ENCODE data around the gene DOK7. TPM values are rescaled to one million over a fixed set of nuclear protein-coding genes. Genes with fewer than 3 reads are reported as not detected.

Gene DOK7
- total RNA-seq, 1 donor from 2014 or later, result 33.5 TPM

- H3K9me3 ChIP-seq, result no peaks in the 10 kb centered on the region
These were observed 50.7 kb downstream of the DOK7 start for GRCh38 chr4:3513807-3514206.

GRCh38 chr4:3514221-3514780, 51.2 kb downstream of the DOK7 start:
- Histone ChIP-seq H3K4me1 (no peaks in the 10 kb centered on the region), H3K36me3 (peaks cover 80 to 92% of the 10 kb centered on the region in 2 donors), H3K9me3 (no peaks in the 10 kb centered on the region), H3K27ac (no peak overlapping the region), H3K27me3 (no peaks in the 10 kb centered on the region), H3K4me3 (no peak overlapping the region)
- no peak for DNase-seq (ENCODE audit: low spot score in 2 of 2)
- intact Hi-C loops (cut with DNase I), result no loop called here
- no peak for TF ChIP-seq CTCF (IDR thresholded peaks at IDR 0.05)

More at GRCh38 chr4:3513807-3514206, 50.7 kb downstream of the DOK7 start:
- Histone ChIP-seq H3K27ac (no peak overlapping the region), H3K4me3 (no peak overlapping the region), H3K27me3 (no peaks in the 10 kb centered on the region), H3K4me1 (no peaks in the 10 kb centered on the region), H3K36me3 (peaks cover 78 to 90% of the 10 kb centered on the region in 2 donors)
- intact Hi-C loops (cut with DNase I), result no loop called here
- TF ChIP-seq CTCF (IDR thresholded peaks at IDR 0.05), result no peak
- DNase-seq (ENCODE audit: low spot score in 2 of 2), result no peak

- Histone ChIP-seq H3K27ac (no peak overlapping the region), H3K4me3 (no peak overlapping the region), H3K9me3 (no peaks in the 10 kb centered on the region), H3K36me3 (peaks cover 83 to 93% of the 10 kb centered on the region in 2 donors), H3K4me1 (no peaks in the 10 kb centered on the region), H3K27me3 (no peaks in the 10 kb centered on the region)
- no peak for DNase-seq (ENCODE audit: low spot score in 2 of 2)
- no peak for TF ChIP-seq CTCF (IDR thresholded peaks at IDR 0.05)
- intact Hi-C loops (cut with DNase I), result no loop called here
These were observed 51.8 kb downstream of the DOK7 start for GRCh38 chr4:3514806-3515501.

- intact Hi-C loops (cut with DNase I), result no loop called here
- H3K4me1 ChIP-seq, result no peaks in the 10 kb centered on the region
- no peak overlapping the region for H3K27ac ChIP-seq
- no peak for TF ChIP-seq CTCF (IDR thresholded peaks at IDR 0.05)
- no peaks in the 10 kb centered on the region for H3K9me3 ChIP-seq
- no peak for DNase-seq (ENCODE audit: low spot score in 2 of 2)
- H3K4me3 ChIP-seq, result no peak overlapping the region
- H3K36me3 ChIP-seq, result peaks cover 83 to 93% of the 10 kb centered on the region in 2 donors
- H3K27me3 ChIP-seq, result no peaks in the 10 kb centered on the region
These were observed 52.5 kb downstream of the DOK7 start for GRCh38 chr4:3515646-3516045.

GRCh38 chr4:3516061-3516835, 53.1 kb downstream of the DOK7 start:
- no peaks in the 10 kb centered on the region for H3K4me1 ChIP-seq
- no peak for DNase-seq (ENCODE audit: low spot score in 2 of 2)
- H3K9me3 ChIP-seq, result no peaks in the 10 kb centered on the region
- H3K27me3 ChIP-seq, result no peaks in the 10 kb centered on the region
- no peak for TF ChIP-seq CTCF (IDR thresholded peaks at IDR 0.05)
- peaks cover 88 to 95% of the 10 kb centered on the region in 2 donors for H3K36me3 ChIP-seq
- intact Hi-C loops (cut with DNase I), result no loop called here
- H3K27ac ChIP-seq, result no peak overlapping the region
- no peak overlapping the region for H3K4me3 ChIP-seq

Measured in ascending aorta (tissue), 2 donors.